ENCODE results near the gene POMC.

The POMC gene

DNA sequence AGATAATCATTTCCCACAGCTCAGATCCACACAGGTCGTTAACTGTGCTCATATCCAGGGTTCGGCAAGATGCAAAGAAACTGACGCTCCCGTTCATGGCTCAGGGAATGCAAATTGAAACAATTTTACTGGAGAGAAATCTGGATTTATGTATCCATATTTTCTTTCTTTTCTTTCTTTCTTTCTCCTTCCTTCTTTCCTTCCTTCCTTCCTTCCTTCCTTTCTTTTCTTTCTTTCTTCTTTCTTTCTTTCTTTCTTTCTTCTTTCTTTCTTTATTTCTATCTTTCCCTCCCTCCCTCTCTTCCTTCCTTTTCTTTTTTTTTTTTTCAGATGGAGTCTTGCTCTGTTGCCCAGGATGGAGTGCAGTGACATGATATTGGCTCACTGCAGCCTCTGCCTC, 20.0 kb upstream of the POMC start:
- no peak for DNase-seq (ENCODE audit: low read depth)
- TF ChIP-seq POLR2A (IDR thresholded peaks at IDR 0.05; ENCODE audit: extremely low read depth, insufficient read length) (no peak), CTCF (IDR thresholded peaks at IDR 0.05; ENCODE audit: low read depth, low read length) (no peak), MYC (IDR thresholded peaks at IDR 0.05; ENCODE audit: low read depth, low read length) (no peak), MAX (IDR thresholded peaks at IDR 0.05; ENCODE audit: low read depth, low read length) (no peak)
- no peak overlapping the region for H3K4me3 ChIP-seq (ENCODE audit: low read depth, low read length)

GRCh38 chr2:25187729-25188350, 19.5 kb upstream of the POMC start:
- H3K4me3 ChIP-seq (ENCODE audit: low read depth, low read length): no peak overlapping the region
- TF ChIP-seq POLR2A (IDR thresholded peaks at IDR 0.05; ENCODE audit: extremely low read depth, insufficient read length): no peak
- TF ChIP-seq CTCF (IDR thresholded peaks at IDR 0.05; ENCODE audit: low read depth, low read length): no peak
- TF ChIP-seq MYC (IDR thresholded peaks at IDR 0.05; ENCODE audit: low read depth, low read length): no peak
- TF ChIP-seq MAX (IDR thresholded peaks at IDR 0.05; ENCODE audit: low read depth, low read length): no peak
- DNase-seq (ENCODE audit: low read depth): no peak

GRCh38 chr2:25184254-25184653, 15.9 kb upstream of the POMC start:
- no peak overlapping the region for H3K4me3 ChIP-seq (ENCODE audit: low read depth, low read length)
- DNase-seq (ENCODE audit: low read depth): no peak
- no peak for TF ChIP-seq POLR2A (IDR thresholded peaks at IDR 0.05; ENCODE audit: extremely low read depth, insufficient read length)

GRCh38 chr2:25178976-25179375, 10.6 kb upstream of the POMC start:
- no peak overlapping the region for H3K4me3 ChIP-seq (ENCODE audit: low read depth, low read length)
- DNase-seq (ENCODE audit: low read depth): no peak
- TF ChIP-seq POLR2A (IDR thresholded peaks at IDR 0.05; ENCODE audit: extremely low read depth, insufficient read length) (no peak), MAX (IDR thresholded peaks at IDR 0.05; ENCODE audit: low read depth, low read length) (no peak), CTCF (IDR thresholded peaks at IDR 0.05; ENCODE audit: low read depth, low read length) (no peak), MYC (IDR thresholded peaks at IDR 0.05; ENCODE audit: low read depth, low read length) (no peak)

- no peak for DNase-seq (ENCODE audit: low read depth)
- H3K4me3 ChIP-seq (ENCODE audit: low read depth, low read length): no peak overlapping the region
Measured at GRCh38 chr2:25177211-25177611, 8.8 kb upstream of the POMC start.

More at GRCh38 chr2:25177211-25177611, 8.8 kb upstream of the POMC start:
- TF ChIP-seq CTCF (IDR thresholded peaks at IDR 0.05; ENCODE audit: low read depth, low read length) (no peak), MYC (IDR thresholded peaks at IDR 0.05; ENCODE audit: low read depth, low read length) (no peak), MAX (IDR thresholded peaks at IDR 0.05; ENCODE audit: low read depth, low read length) (no peak), POLR2A (IDR thresholded peaks at IDR 0.05; ENCODE audit: extremely low read depth, insufficient read length) (no peak)
